Bronchial epithelial cell (primary cell): ENCODE results near the gene CXCR3. TPM values are rescaled to one million over a fixed set of nuclear protein-coding genes. Genes with fewer than 3 reads are reported as not detected.

Experiments used
- DNase-seq: peaks from one replicate; pipeline ENCODE4 v3.0.0-alpha.2; 2010; ENCODE audit warnings: low read depth
- FAIRE-seq: peaks from 2 replicates; lab custom pipeline; 2011; peaks lifted over from hg19 to GRCh38; lab: Jason Lieb, UNC
- H3K27me3 ChIP-seq: 2 replicates; pipeline ENCODE4 v1.5.1; 2011; ENCODE audit warnings: low read length; ENCODE audit not compliant: control insufficient read depth, insufficient read depth
- H3K36me3 ChIP-seq: 2 replicates; pipeline ENCODE4 v1.5.1; 2011; ENCODE audit warnings: low read length; ENCODE audit not compliant: control insufficient read depth, insufficient read depth
- H3K4me3 ChIP-seq: 2 replicates; pipeline ENCODE4 v1.5.1; 2011; ENCODE audit warnings: mild to moderate bottlenecking, low read depth, low read length, control low read depth
- CTCF ChIP-seq: IDR thresholded peaks from 2 replicates; pipeline ENCODE4 v1.5.1; 2011; ENCODE audit warnings: mild to moderate bottlenecking, moderate library complexity, low read length, control low read depth, inconsistent platforms; ENCODE audit not compliant: insufficient read depth, severe bottlenecking
- total RNA-seq: library from RNA; depleted of rRNA; stranded (reverse); fragments of >200 nt; gene quantifications from 2 replicates; pipeline ENCODE4 v1.2.1, GENCODE V29; 2014

Gene CXCR3
- total RNA-seq, 1 donor from 2014 or later, result not detected

GRCh38 chrX:71632923-71633657 is 14.8 kb upstream of the CXCR3 start:
- TF ChIP-seq CTCF, result no peak
- DNase-seq, result no peak
- Histone ChIP-seq H3K27me3 (no peaks in the 10 kb centered on the region), H3K4me3 (no peak overlapping the region), H3K36me3 (no peaks in the 10 kb centered on the region)
- peak; percentile 23 for FAIRE-seq

GRCh38 chrX:71629467-71629866 is 11.2 kb upstream of the CXCR3 start:
- Histone ChIP-seq H3K27me3 (no peaks in the 10 kb centered on the region), H3K4me3 (no peak overlapping the region), H3K36me3 (no peaks in the 10 kb centered on the region)
- no peak for FAIRE-seq
- TF ChIP-seq CTCF, result no peak
- DNase-seq, result no peak

GRCh38 chrX:71627588-71628404 is 9.5 kb upstream of the CXCR3 start:
- no peaks in the 10 kb centered on the region for H3K36me3 ChIP-seq
- no peak overlapping the region for H3K4me3 ChIP-seq
- DNase-seq (no peak), FAIRE-seq (no peak)
- H3K27me3 ChIP-seq, result no peaks in the 10 kb centered on the region
- TF ChIP-seq CTCF, result no peak

GRCh38 chrX:71626576-71626975 is 8.3 kb upstream of the CXCR3 start:
- DNase-seq (no peak), FAIRE-seq (no peak)
- TF ChIP-seq CTCF, result no peak

GRCh38 chrX:71625471-71625870 is 7.2 kb upstream of the CXCR3 start:
- FAIRE-seq (no peak), DNase-seq (no peak)
- TF ChIP-seq CTCF, result no peak
- Histone ChIP-seq H3K4me3 (no peak overlapping the region), H3K27me3 (no peaks in the 10 kb centered on the region), H3K36me3 (no peaks in the 10 kb centered on the region)

More at GRCh38 chrX:71626576-71626975, 8.3 kb upstream of the CXCR3 start:
- no peaks in the 10 kb centered on the region for H3K36me3 ChIP-seq
- no peaks in the 10 kb centered on the region for H3K27me3 ChIP-seq
- no peak overlapping the region for H3K4me3 ChIP-seq
